ENCODE results near the gene SLC35F4.
"Not testable (repeated sequence)": the region's sequence is repeated elsewhere in the genome, so short reads cannot be mapped to it uniquely, and the experiment has no call there.

Gene SLC35F4

GRCh38 chr14:57865403-57866198 is at the start of gene SLC35F4:
SLC35F4 (minus strand) TSS chr14:57866092.
- no peak for DNase-seq

DNA sequence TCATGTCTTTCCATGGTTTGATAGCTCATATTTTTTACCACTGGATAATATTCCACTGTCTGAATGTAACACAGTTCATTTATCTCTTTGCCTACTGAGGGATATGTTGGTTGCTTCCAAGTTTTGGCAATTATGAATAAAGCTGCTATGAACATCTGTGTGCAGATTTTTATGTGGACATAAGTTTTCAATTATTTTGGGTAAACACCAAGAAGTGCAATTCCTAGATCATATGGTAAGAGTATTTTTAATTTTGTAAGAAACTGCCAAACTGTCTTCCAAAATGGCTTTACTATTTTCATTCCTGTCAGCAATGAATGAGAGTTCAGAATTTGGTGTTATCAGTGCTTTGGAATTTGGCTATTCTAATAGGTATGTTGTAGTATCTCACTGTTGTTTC is 43.7 kb upstream of the SLC35F4 start:
- DNase-seq = no peak

GRCh38 chr14:57903954-57904353 is 38.1 kb upstream of the SLC35F4 start:
- no peak for DNase-seq

DNA sequence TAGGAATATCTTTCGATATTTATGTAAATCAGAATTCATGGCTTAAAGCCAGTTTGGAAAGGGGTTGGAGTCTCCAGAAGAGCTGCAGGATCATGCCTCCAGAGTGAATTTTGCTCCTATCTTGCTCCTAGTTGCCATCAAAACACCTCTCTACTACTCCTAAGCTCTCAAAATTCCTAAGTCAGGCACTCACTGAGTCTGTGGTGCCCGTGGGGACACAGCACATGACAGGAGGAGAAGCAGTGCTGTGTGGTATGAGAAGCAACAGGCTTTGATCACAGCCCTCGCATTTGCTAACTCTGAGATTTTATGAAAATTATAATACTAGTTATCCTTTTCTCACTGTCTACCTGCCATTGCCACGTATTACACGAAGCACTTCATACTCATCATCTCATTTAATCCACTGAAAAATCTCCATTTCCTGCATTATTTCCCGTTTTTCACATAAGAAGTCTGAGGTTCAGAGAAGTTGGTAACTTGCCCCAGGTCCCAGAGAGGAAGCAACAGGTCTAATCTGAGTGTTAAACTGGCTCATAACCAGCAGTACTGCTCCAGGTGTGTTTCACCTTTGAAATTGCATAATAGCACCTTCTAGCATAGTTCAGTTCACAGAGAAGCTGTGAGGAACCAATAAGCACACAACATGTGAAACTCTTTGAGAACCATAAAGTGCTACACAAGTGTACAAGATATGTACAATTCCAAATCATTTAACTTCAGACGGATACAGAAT is 33.1 kb upstream of the SLC35F4 start:
- no peak for DNase-seq

GRCh38 chr14:57897144-57897748 is 31.4 kb upstream of the SLC35F4 start:
- no peak for DNase-seq

GRCh38 chr14:57889245-57889644 is 23.4 kb upstream of the SLC35F4 start:
- DNase-seq = no peak

GRCh38 chr14:57884175-57884574 is 18.3 kb upstream of the SLC35F4 start:
- DNase-seq = no peak

GRCh38 chr14:57883061-57883460 is 17.2 kb upstream of the SLC35F4 start:
- no peak for DNase-seq

DNA sequence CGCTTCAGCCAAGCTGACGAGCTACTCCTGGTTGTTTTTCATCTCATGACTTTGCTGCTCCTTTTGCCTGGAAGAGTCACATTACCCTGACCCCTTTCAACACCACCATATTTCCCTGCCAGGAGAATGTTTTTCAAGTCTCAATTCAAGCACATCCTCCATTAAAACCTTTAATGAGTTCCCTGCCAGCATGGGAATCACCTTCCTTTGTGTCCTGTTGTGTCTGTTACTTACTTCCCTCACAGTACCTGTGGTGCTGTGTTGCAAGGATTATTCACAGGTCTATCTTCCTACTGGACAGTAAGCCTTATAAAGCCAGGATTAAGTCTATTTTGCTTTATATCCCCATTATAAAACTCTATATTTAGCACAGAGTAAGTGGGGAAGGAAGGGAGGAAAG is 13.6 kb upstream of the SLC35F4 start:
- no peak for DNase-seq

- no peak for DNase-seq
Measured at GRCh38 chr14:57875985-57876384, 10.1 kb upstream of the SLC35F4 start.

GRCh38 chr14:57875296-57875695 is 9.4 kb upstream of the SLC35F4 start:
- no peak for DNase-seq

GRCh38 chr14:57871459-57872080 is 5.7 kb upstream of the SLC35F4 start:
- DNase-seq = no peak

- no peak for DNase-seq
Measured at GRCh38 chr14:57870686-57871457, 5.0 kb upstream of the SLC35F4 start.

- DNase-seq = no peak
Measured at GRCh38 chr14:57869617-57870016, 3.7 kb upstream of the SLC35F4 start.

- no peak for DNase-seq
Measured at GRCh38 chr14:57866199-57866705, 360 bp upstream of the SLC35F4 start.

- no peak for DNase-seq
Measured at GRCh38 chr14:57865066-57865402, 858 bp downstream of the SLC35F4 start.

GRCh38 chr14:57864659-57865058 is 1.2 kb downstream of the SLC35F4 start:
- no peak for DNase-seq

DNA sequence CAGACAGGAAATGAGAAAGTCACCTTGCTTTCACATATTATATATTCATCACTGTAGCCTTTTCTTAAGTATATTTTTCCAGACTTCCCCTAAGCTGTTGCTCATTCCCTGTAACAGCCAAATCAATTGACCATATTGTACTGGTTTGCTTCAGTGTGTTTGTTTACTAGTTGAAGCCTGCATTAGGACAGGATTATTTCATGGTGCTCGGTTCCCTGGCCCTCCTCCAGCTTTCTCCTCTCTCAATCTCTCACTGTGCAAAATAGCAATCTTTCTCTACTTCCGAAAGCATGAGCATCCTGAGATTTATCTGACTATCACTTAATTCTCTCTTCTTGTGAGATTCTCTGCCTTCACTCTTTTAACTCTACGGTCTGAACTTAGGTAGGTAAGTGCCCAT is 2.4 kb downstream of the SLC35F4 start:
- DNase-seq = no peak

GRCh38 chr14:57855666-57856065 is 10.2 kb downstream of the SLC35F4 start:
- DNase-seq = not testable (repeated sequence)

DNA sequence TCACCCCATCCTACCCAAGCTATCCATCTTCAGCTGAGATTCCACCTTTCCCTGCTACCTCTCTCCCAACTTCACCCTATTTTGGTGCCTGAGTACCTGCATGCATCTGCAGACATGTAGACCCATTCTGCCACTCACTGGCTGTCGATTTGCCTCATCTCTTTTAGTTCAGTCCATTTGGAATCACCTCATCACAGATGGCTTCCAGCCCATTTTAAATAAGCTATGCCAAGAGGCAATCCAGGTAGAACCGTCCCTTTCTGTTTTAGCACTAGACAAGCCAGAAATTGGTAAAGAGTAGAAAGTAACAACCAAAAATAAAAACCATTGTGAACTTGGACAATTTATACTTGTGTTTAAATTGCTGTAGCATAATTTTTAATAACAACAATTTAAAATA is 11.3 kb downstream of the SLC35F4 start:
- DNase-seq = no peak

DNA sequence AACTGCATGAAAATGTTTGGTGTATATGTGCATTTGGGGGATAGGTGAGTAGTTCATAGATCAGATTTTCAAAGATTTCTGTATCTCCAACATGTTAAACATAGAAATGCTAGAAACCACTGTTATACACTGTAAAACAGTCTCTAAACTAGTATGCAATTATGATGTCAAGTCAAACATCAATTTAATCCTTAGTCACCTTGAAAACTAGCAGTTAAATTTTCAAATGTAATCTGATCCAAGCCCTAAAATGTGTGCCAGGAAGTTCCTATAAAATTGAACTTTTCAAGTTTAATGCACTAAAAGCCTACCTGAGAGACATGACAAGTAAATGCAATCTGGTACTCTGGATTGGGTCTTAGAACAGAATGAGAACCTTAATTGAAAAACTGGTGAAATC is 14.5 kb downstream of the SLC35F4 start:
- no peak for DNase-seq

DNA sequence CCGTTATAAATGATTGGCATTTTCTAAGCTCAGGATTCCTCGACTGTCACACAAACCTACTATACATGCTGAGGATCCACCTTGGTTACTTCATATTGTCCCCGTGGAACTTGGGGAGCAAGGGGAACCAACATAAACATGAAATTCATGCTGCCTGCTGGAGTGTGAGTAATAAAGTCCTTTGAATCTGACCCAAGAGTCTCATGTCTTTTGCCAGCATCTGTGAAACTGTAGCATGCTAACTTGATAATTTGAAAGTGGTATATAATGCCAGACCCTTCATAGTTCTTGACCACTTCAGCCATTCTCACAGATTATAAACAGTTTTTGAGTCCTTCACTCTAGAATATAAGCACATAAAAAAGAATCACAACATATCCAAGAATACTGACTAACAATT is 17.1 kb downstream of the SLC35F4 start:
- no peak for DNase-seq

DNA sequence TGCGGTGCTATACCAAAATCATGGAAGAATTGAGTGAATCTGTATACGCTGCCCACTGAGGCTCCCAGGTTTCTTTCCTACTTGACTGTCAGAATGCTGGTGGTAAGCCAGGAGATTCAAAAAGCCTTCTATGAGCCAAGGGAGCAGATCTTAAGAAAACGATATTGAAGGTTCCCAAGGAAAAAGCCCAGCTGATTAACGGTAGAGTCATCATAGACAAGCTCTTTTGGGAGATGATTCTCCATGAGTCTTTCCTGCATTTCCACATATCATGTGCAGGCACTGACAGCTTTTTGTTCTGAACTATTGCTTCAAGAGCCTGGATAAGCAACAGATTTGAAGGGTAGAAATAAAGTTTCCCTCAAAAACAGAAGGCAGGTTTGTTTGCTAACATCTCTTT is 17.5 kb downstream of the SLC35F4 start:
- DNase-seq = no peak

All from CD4-positive, alpha-beta T cell treated with Interleukin-1 beta for 1 hour (primary cell).